Caco-2 (cell line): ENCODE measurements around the gene SLC43A1. TPM values are rescaled to one million over a fixed set of nuclear protein-coding genes. Genes with fewer than 3 reads are reported as not detected.

Experiments used
- BruUV-seq: library from RNA; stranded (reverse); fragments of 400-500 nt; replicated peaks from 2 replicates; lab custom pipeline; 2021; lab: Mats Ljungman, UMichigan
- CTCF ChIA-PET: fragments of 300-600 bp; sonication (Branson Sonifier 250); formaldehyde crosslinking; loops from one replicate; lab custom pipeline; 2022; ENCODE audit warnings: antibody characterized with exemption; lab: Charles Lee
- POLR2A ChIA-PET: fragments of 300-600 bp; sonication (Branson Sonifier 250); formaldehyde crosslinking; loops from one replicate; lab custom pipeline; 2022; ENCODE audit warnings: antibody characterized with exemption; lab: Charles Lee
- DNase-seq, 2 experiments: peaks; one replicate each; pipeline versions ENCODE4 v3.0.0 to v3.0.0-alpha.2; 2020 to 2022
- H3K27me3 ChIP-seq: replicated peaks from 2 replicates; pipeline ENCODE4 v1.6.0; 2011; ENCODE audit warnings: low read length; ENCODE audit not compliant: control insufficient read depth, insufficient read depth
- H3K36me3 ChIP-seq: 2 replicates; pipeline ENCODE4 v1.5.1; 2011; ENCODE audit warnings: low read length; ENCODE audit not compliant: control insufficient read depth, insufficient read depth
- H3K4me1 ChIP-seq: fragments of 250-450 bp; sonication (Bioruptor Pico); 2 replicates; pipeline ENCODE4 v1.5.1; 2020; ENCODE audit warnings: mild to moderate bottlenecking
- H3K4me3 ChIP-seq: 2 replicates; pipeline ENCODE4 v1.5.1; 2011; ENCODE audit warnings: low read depth, mild to moderate bottlenecking, control low read depth, low read length
- H3K9me3 ChIP-seq: fragments of 250-450 bp; sonication (Bioruptor Pico); 2 replicates; pipeline ENCODE4 v1.5.1; 2020; ENCODE audit warnings: mild to moderate bottlenecking, moderate library complexity
- H3K27ac Mint-ChIP-seq: one replicate; pipeline ENCODE4 v1.8.0; 2022; ENCODE audit warnings: mixed read lengths; ENCODE audit not compliant: unreplicated experiment
- H3K27me3 Mint-ChIP-seq: one replicate; pipeline ENCODE4 v1.8.0; 2022; ENCODE audit warnings: mixed read lengths; ENCODE audit not compliant: insufficient read depth, unreplicated experiment
- H3K36me3 Mint-ChIP-seq: one replicate; pipeline ENCODE4 v1.8.0; 2022; ENCODE audit warnings: mild to moderate bottlenecking, mixed read lengths; ENCODE audit not compliant: insufficient read depth, unreplicated experiment
- H3K4me1 Mint-ChIP-seq: one replicate; pipeline ENCODE4 v1.8.0; 2022; ENCODE audit warnings: low read depth, mixed read lengths; ENCODE audit not compliant: unreplicated experiment
- H3K4me3 Mint-ChIP-seq: one replicate; pipeline ENCODE4 v1.8.0; 2022; ENCODE audit warnings: mild to moderate bottlenecking, moderate library complexity, mixed read lengths; ENCODE audit not compliant: unreplicated experiment
- H3K9me3 Mint-ChIP-seq: one replicate; pipeline ENCODE4 v1.8.0; 2022; ENCODE audit warnings: mixed read lengths; ENCODE audit not compliant: unreplicated experiment
- intact Hi-C: fragments of 100-400 bp; cut with micrococcal nuclease; formaldehyde crosslinking; loops from one replicate; pipeline ENCODE4 v1.10.0; 2022; ENCODE audit not compliant: unreplicated experiment
- total RNA-seq: library from RNA; stranded (reverse); gene quantifications from 2 replicates; pipeline ENCODE4 v1.2.3, GENCODE V29; 2022
- TF ChIP-seq, protein P1 (sequence below), 2 experiments: fragments of 200-600 bp in 1 of 2; IDR thresholded peaks; 1 replicate in 1 of 2; 2 replicates in 1 of 2; pipeline versions ENCODE4 v1.5.1 to v1.8.0; 2011 to 2022; ENCODE audit warnings: antibody characterized with exemption in 1 of 2, control low read depth in 1 of 2, inconsistent platforms in 1 of 2, low read depth in 1 of 2, low read length in 1 of 2, mild to moderate bottlenecking in 1 of 2, moderate library complexity in 1 of 2; ENCODE audit not compliant: insufficient read depth in 1 of 2, severe bottlenecking in 1 of 2, unreplicated experiment in 1 of 2

The SLC43A1 gene
- total RNA-seq, 1 experiment from 2014 or later, result 71.7 TPM

DNA sequence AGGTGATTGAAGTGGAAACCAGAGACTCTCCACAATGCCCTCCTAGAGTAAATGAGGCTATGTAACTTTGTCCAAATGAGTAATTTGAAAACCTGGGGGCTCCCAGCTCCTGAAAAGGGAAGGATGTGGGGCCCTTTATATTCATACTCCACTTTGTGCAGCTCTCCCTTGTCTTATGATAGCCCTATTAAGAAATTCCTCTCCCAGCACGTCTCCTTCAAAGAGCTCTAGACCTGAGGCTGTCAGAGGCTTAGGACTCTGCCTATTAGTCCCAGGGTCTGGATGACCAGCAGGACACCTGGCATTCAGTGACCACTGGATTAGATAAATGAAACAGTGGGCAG is 2.1 kb downstream of the SLC43A1 start:
- Histone ChIP-seq H3K27me3 (no peaks in the 10 kb centered on the region), H3K4me3 (no peak overlapping the region; the same call in 1 of the 2 replicates), H3K4me1 (peaks cover 8% of the 10 kb centered on the region), H3K36me3 (no peaks in the 10 kb centered on the region), H3K9me3 (no peaks in the 10 kb centered on the region)
- intact Hi-C loops, result no loop called here
- H3K4me3 Mint-ChIP-seq, result peak overlapping the region; percentile 91
- TSS peak; percentile 49 for BruUV-seq
- H3K27me3 Mint-ChIP-seq, result no peaks in the 10 kb centered on the region
- H3K36me3 Mint-ChIP-seq, result peaks cover 7% of the 10 kb centered on the region
- CTCF ChIA-PET, result interaction anchor here (0.8 to 1.3 kb wide), 2 partner anchors 13 to 20 kb away, joined by 3 to 13 read pairs; no protein-coding TSS in a partner anchor
- no peak overlapping the region for H3K27ac Mint-ChIP-seq
- POLR2A ChIA-PET, result interaction anchor here (1.0 kb wide), 1 partner anchor 20 kb away, joined by 3 read pairs; no protein-coding TSS in a partner anchor
- DNase-seq, result no peak
- TF ChIP-seq, protein P1, sequence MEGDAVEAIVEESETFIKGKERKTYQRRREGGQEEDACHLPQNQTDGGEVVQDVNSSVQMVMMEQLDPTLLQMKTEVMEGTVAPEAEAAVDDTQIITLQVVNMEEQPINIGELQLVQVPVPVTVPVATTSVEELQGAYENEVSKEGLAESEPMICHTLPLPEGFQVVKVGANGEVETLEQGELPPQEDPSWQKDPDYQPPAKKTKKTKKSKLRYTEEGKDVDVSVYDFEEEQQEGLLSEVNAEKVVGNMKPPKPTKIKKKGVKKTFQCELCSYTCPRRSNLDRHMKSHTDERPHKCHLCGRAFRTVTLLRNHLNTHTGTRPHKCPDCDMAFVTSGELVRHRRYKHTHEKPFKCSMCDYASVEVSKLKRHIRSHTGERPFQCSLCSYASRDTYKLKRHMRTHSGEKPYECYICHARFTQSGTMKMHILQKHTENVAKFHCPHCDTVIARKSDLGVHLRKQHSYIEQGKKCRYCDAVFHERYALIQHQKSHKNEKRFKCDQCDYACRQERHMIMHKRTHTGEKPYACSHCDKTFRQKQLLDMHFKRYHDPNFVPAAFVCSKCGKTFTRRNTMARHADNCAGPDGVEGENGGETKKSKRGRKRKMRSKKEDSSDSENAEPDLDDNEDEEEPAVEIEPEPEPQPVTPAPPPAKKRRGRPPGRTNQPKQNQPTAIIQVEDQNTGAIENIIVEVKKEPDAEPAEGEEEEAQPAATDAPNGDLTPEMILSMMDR (IDR thresholded peaks at IDR 0.05; ENCODE audit: insufficient read depth in 1 of 2, low read depth in 1 of 2, low read length in 1 of 2, severe bottlenecking in 1 of 2, unreplicated experiment in 1 of 2), result no peak
- H3K4me1 Mint-ChIP-seq, result no peaks in the 10 kb centered on the region
- no peaks in the 10 kb centered on the region for H3K9me3 Mint-ChIP-seq

- no peak overlapping the region for H3K4me3 ChIP-seq
- DNase-seq, result no peak
- no TSS peak for BruUV-seq
- H3K4me1 ChIP-seq, result peaks cover 8% of the 10 kb centered on the region
- H3K27me3 Mint-ChIP-seq, result no peaks in the 10 kb centered on the region
- H3K36me3 Mint-ChIP-seq, result peaks cover 13% of the 10 kb centered on the region
- no peaks in the 10 kb centered on the region for H3K36me3 ChIP-seq
- no peaks in the 10 kb centered on the region for H3K9me3 ChIP-seq
- no peaks in the 10 kb centered on the region for H3K9me3 Mint-ChIP-seq
- CTCF ChIA-PET, result interaction anchor here (1.3 kb wide), 1 partner anchor 19 kb away, joined by 13 read pairs; no protein-coding TSS in a partner anchor
- POLR2A ChIA-PET, result interaction anchor here (1.0 kb wide), 1 partner anchor 19 kb away, joined by 3 read pairs; no protein-coding TSS in a partner anchor
- no peaks in the 10 kb centered on the region for H3K27me3 ChIP-seq
- peak overlapping the region; percentile 91 for H3K4me3 Mint-ChIP-seq
- intact Hi-C loops, result no loop called here
- no peak overlapping the region for H3K27ac Mint-ChIP-seq
- TF ChIP-seq, protein P1 (IDR thresholded peaks at IDR 0.05; ENCODE audit: insufficient read depth in 1 of 2, low read depth in 1 of 2, low read length in 1 of 2, severe bottlenecking in 1 of 2, unreplicated experiment in 1 of 2), result no peak
- H3K4me1 Mint-ChIP-seq, result no peaks in the 10 kb centered on the region
Observed at GRCh38 chr11:57512646-57513451, 2.7 kb downstream of the SLC43A1 start.

DNA sequence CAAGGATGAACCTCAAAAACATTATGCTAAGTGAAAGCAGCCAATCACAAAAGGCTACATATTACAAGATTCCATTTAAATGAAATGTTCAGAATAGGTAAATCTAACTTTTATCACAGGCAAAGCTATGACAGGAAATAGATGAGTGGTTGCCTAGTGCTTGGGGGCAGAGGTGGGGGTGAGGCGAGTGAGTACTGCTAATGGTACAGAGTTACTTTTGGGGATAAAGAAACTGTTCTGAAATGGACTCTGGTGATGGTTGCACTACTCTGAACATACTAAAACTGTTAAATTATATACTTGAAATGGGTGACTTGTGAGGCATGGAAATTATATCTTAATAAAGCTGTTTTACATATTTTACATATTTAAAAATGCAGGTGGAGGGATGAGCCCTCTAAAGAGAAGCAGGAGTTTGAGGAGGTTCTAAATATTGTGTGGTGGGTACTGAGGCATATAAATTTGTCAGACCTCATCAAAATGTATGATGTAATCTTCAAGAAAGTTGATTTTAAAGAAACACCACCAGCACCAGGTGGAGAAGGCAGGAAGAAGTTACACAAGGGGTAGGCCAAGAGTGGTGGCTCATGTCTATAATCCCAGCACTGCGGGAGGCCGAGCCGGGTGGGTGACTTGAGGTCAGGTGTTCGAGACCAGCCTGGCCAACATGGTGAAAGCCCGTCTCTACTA is 3.6 kb downstream of the SLC43A1 start:
- no peak overlapping the region for H3K4me3 Mint-ChIP-seq
- Histone ChIP-seq H3K36me3 (no peaks in the 10 kb centered on the region), H3K4me3 (no peak overlapping the region), H3K4me1 (peaks cover 8% of the 10 kb centered on the region), H3K27me3 (no peaks in the 10 kb centered on the region), H3K9me3 (no peaks in the 10 kb centered on the region)
- peaks cover 22% of the 10 kb centered on the region for H3K36me3 Mint-ChIP-seq
- no peaks in the 10 kb centered on the region for H3K27me3 Mint-ChIP-seq
- TF ChIP-seq, protein P1 (IDR thresholded peaks at IDR 0.05; ENCODE audit: insufficient read depth in 1 of 2, low read depth in 1 of 2, low read length in 1 of 2, severe bottlenecking in 1 of 2, unreplicated experiment in 1 of 2), result no peak
- BruUV-seq, result no TSS peak
- no peaks in the 10 kb centered on the region for H3K4me1 Mint-ChIP-seq
- intact Hi-C loops, result no loop called here
- POLR2A ChIA-PET, result no interaction called here
- H3K9me3 Mint-ChIP-seq, result no peaks in the 10 kb centered on the region
- H3K27ac Mint-ChIP-seq, result no peak overlapping the region
- DNase-seq, result no peak
- CTCF ChIA-PET, result no interaction called here
